ENCODE measurements around the gene HSPA1B. TPM values are rescaled to one million over a fixed set of nuclear protein-coding genes. Genes with fewer than 3 reads are reported as not detected.
A peak's percentile ranks its signal among the peaks of the same experiment; 100 is the strongest.

The HSPA1B gene
- polyA plus RNA-seq, 1 of the 3 experiments (the other 2 are of a cell fraction): 96.3 TPM

DNA sequence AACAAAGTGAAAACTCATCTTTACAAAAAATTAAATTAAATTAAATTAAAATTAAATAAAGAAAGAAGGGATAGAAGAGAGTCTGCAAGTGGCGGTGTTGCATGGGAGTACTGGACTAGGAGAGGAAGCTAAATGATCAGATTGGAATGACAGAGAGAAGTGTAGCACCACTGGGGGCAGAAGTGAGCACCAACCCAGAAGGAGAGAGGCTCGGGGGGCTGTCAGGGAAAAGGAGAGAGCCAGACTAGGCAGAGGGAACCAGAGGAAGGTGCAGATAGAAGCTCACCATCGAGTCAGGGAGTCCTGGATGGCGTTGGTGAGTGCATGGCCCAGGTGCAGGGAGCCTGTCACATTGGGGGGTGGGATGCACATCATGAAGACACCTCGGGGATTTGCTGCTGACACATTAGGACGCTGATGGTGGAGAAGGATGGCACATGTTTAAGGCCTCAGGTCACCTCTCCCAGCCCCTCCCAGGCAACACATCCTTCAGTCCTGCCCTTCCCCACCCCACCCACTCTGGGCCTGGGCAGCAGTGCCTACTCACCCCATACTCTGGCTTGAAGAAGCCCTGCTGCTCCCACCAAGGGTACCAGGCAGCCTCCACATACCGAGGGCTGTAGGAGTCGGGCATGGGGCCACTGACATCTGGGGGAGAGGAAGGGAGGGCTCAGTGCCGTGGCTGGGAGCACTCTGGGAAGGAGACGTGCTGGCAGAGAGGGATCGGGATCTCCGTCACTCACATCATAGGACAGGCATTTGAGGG, 36.0 kb upstream of the HSPA1B start:
- H3K79me2 ChIP-seq (ENCODE audit: insufficient read depth): peaks cover 42% of the 10 kb centered on the region

DNA sequence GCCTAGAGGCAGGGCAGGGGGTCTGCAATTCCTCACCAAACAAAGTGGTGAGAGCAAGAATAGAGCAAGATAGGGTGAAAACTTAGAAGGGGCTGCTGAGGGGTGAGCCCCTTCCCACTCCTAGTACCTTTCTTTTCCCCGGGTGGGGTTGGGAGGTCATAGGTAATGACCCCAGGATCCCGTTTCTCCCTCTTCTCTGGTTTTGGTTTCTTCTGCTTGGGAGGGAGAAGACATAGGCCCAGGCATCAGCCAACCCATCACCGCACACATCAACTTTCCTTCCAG, 35.5 kb upstream of the HSPA1B start:
- Histone ChIP-seq H3F3A (replicated peaks; ENCODE audit: insufficient read depth) (peaks cover 17% of the 10 kb centered on the region), H3K4me3 (ENCODE audit: low read depth in 2 of 2, low read length in 1 of 2) (no peak overlapping the region), H3K9ac (no peak overlapping the region), H2AFZ (ENCODE audit: low read depth) (no peak overlapping the region), H3K27ac (ENCODE audit: low read depth in 2 of 2, low read length in 1 of 2) (peak overlapping the region in 1 of 2 experiments; percentile 72; a peak in 1 of 4 replicates), H4K20me1 (ENCODE audit: insufficient read depth) (no peaks in the 10 kb centered on the region), H3K9me3 (no peaks in the 10 kb centered on the region), H3K36me3 (replicated peaks in 1 of 2; ENCODE audit: control insufficient read depth in 1 of 2, insufficient read depth in 2 of 2, low read length in 1 of 2) (peaks cover 22 to 28% of the 10 kb centered on the region in 2 experiments), H3K4me1 (ENCODE audit: control insufficient read depth in 1 of 2, insufficient read depth in 2 of 2, low read depth in 1 of 2, low read length in 1 of 2) (peaks cover 3 to 12% of the 10 kb centered on the region in 2 experiments; a peak in 3 of 4 replicates), H3K9me2 (no peaks in the 10 kb centered on the region), H3K79me2 (ENCODE audit: insufficient read depth) (peaks cover 38% of the 10 kb centered on the region), H3K4me2 (no peak overlapping the region), H3K27me3 (ENCODE audit: insufficient read depth) (no peaks in the 10 kb centered on the region)
- WGBS (ENCODE audit: low lambda C conversion rate): 91% methylated on average over 3 of the region's 3 CpGs
- DNase-seq: no peak
- POLR2A ChIA-PET: interaction anchor here (1.2 kb wide), 1 partner anchor 62 kb away, joined by 4 read pairs; no protein-coding TSS in a partner anchor
- TF ChIP-seq CHD2 (IDR thresholded peaks at IDR 0.05; ENCODE audit: low read length, partially characterized antibody) (no peak), TCF12 (IDR thresholded peaks at IDR 0.05) (no peak)
- CTCF ChIA-PET: interaction anchor here (0.5 to 3.8 kb wide), 18 partner anchors 15 to 98 kb away, joined by 3 to 62 read pairs (median 6); partner anchors contain the start of genes CLIC1, HSPA1A, HSPA1L and LY6G6C

More for the DNA sequence above, 36.0 kb upstream of the HSPA1B start:
- H3F3A ChIP-seq (replicated peaks; ENCODE audit: insufficient read depth): peaks cover 13% of the 10 kb centered on the region
- no peaks in the 10 kb centered on the region for H3K9me3 ChIP-seq
- H2AFZ ChIP-seq (ENCODE audit: low read depth): no peak overlapping the region
- peaks cover 3 to 12% of the 10 kb centered on the region in 2 experiments; a peak in 3 of 4 replicates for H3K4me1 ChIP-seq (ENCODE audit: control insufficient read depth in 1 of 2, insufficient read depth in 2 of 2, low read depth in 1 of 2, low read length in 1 of 2)
- no peaks in the 10 kb centered on the region for H4K20me1 ChIP-seq (ENCODE audit: insufficient read depth)
- 65% methylated on average over 10 of the region's 12 CpGs for WGBS (ENCODE audit: low lambda C conversion rate)
- CTCF ChIA-PET: interaction anchor here (0.5 to 3.8 kb wide), 39 partner anchors 9 to 149 kb away, joined by 3 to 62 read pairs (median 4); partner anchors contain the start of genes ABHD16A, C6orf47, CLIC1 and DDAH2
- DNase-seq: peak; percentile 86
- POLR2A ChIA-PET: interaction anchor here (0.6 to 1.2 kb wide), 5 partner anchors 8 to 62 kb away, joined by 3 to 4 read pairs (median 3); partner anchors contain the start of gene HSPA1B
- no peak overlapping the region for H3K9ac ChIP-seq
- H3K4me2 ChIP-seq: no peak overlapping the region
- peak; percentile 26; the same call in 1 of the 2 replicates for TF ChIP-seq SMC3 (IDR thresholded peaks at IDR 0.05; ENCODE audit: low read depth, low read length)
- 0 out of 2 replicates have a peak, but pooled peaks have one; percentile 46 for TF ChIP-seq MXI1 (IDR thresholded peaks at IDR 0.05; ENCODE audit: low read depth, low read length)
- TF ChIP-seq, protein P1, sequence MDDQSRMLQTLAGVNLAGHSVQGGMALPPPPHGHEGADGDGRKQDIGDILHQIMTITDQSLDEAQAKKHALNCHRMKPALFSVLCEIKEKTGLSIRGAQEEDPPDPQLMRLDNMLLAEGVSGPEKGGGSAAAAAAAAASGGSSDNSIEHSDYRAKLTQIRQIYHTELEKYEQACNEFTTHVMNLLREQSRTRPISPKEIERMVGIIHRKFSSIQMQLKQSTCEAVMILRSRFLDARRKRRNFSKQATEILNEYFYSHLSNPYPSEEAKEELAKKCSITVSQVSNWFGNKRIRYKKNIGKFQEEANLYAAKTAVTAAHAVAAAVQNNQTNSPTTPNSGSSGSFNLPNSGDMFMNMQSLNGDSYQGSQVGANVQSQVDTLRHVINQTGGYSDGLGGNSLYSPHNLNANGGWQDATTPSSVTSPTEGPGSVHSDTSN (IDR thresholded peaks at IDR 0.05): no peak
- TF ChIP-seq, protein P2, sequence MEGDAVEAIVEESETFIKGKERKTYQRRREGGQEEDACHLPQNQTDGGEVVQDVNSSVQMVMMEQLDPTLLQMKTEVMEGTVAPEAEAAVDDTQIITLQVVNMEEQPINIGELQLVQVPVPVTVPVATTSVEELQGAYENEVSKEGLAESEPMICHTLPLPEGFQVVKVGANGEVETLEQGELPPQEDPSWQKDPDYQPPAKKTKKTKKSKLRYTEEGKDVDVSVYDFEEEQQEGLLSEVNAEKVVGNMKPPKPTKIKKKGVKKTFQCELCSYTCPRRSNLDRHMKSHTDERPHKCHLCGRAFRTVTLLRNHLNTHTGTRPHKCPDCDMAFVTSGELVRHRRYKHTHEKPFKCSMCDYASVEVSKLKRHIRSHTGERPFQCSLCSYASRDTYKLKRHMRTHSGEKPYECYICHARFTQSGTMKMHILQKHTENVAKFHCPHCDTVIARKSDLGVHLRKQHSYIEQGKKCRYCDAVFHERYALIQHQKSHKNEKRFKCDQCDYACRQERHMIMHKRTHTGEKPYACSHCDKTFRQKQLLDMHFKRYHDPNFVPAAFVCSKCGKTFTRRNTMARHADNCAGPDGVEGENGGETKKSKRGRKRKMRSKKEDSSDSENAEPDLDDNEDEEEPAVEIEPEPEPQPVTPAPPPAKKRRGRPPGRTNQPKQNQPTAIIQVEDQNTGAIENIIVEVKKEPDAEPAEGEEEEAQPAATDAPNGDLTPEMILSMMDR (IDR thresholded peaks at IDR 0.05): peak; percentile 68
- TF ChIP-seq RAD21 (IDR thresholded peaks at IDR 0.05; ENCODE audit: low read length): peak; percentile 52
- no peak for TF ChIP-seq TEAD4 (IDR thresholded peaks at IDR 0.05; ENCODE audit: borderline replicate concordance, insufficient read depth)
- TF ChIP-seq, protein P3, sequence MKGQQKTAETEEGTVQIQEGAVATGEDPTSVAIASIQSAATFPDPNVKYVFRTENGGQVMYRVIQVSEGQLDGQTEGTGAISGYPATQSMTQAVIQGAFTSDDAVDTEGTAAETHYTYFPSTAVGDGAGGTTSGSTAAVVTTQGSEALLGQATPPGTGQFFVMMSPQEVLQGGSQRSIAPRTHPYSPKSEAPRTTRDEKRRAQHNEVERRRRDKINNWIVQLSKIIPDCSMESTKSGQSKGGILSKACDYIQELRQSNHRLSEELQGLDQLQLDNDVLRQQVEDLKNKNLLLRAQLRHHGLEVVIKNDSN (IDR thresholded peaks at IDR 0.05; ENCODE audit: borderline replicate concordance, low read depth): no peak
- no peak for TF ChIP-seq FOXM1 (IDR thresholded peaks at IDR 0.05; ENCODE audit: low read depth)
- no peak overlapping the region for H3K27ac ChIP-seq (ENCODE audit: low read depth in 2 of 2, low read length in 1 of 2)
- H3K36me3 ChIP-seq (replicated peaks in 1 of 2; ENCODE audit: control insufficient read depth in 1 of 2, insufficient read depth in 2 of 2, low read length in 1 of 2): peaks cover 21 to 25% of the 10 kb centered on the region in 2 experiments
- no peak overlapping the region for H3K4me3 ChIP-seq (ENCODE audit: low read depth in 2 of 2, low read length in 1 of 2)
- H3K9me2 ChIP-seq: no peaks in the 10 kb centered on the region
- no peaks in the 10 kb centered on the region for H3K27me3 ChIP-seq (ENCODE audit: insufficient read depth)
